GM12875 (cell line): ENCODE results near the gene NAPB.

Experiments used
- H3K4me3 ChIP-seq: one replicate; pipeline ENCODE4 v1.5.1; 2011; ENCODE audit warnings: low read depth, low read length, control low read depth
- CTCF ChIP-seq: IDR thresholded peaks from 2 replicates; pipeline ENCODE4 v1.5.1; 2011; ENCODE audit warnings: low read depth, mild to moderate bottlenecking, control low read depth, inconsistent platforms, low read length, moderate library complexity, borderline replicate concordance; ENCODE audit not compliant: insufficient read depth

NAPB gene

DNA sequence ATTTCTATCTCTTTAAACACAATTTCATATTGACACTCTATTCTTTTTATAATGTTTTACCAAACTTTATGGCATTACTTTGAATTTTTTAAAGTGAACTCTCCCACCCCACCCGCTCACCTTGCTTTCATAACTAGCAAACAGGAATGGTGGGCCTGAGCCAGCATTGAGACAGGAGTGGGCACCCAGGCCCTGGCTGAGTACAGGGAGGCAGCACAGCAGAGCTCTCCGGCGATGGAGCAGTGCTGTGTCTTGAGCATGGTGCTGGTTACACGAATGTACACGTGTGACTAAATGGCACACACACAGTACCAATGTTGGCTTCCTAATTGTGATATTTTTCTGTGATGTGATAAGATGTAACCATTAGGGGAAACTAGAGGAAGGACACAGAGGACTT lies 26.9 kb upstream of the NAPB start:
- H3K4me3 ChIP-seq = no peak overlapping the region
- TF ChIP-seq CTCF = no peak

DNA sequence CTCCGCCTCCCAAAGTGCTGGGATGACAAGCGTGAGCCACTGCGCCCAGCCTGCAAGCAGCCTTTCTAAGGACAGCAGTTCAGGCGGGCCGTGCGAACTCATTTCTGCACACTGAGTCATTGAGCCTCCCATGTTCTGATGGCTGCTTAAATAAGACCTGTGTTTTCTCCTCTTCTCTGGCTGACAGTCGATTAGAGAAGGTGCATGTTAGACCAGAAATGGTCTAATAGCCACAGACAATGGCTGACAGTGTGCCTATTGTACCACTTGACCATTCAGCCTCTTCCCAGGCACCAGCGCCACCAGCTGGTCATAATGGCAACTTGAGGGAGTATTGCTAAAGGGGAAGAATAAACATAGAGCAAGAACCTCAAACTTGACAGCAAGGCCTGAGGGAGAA lies 25.2 kb upstream of the NAPB start:
- no peak overlapping the region for H3K4me3 ChIP-seq
- peak; percentile 60 for TF ChIP-seq CTCF

DNA sequence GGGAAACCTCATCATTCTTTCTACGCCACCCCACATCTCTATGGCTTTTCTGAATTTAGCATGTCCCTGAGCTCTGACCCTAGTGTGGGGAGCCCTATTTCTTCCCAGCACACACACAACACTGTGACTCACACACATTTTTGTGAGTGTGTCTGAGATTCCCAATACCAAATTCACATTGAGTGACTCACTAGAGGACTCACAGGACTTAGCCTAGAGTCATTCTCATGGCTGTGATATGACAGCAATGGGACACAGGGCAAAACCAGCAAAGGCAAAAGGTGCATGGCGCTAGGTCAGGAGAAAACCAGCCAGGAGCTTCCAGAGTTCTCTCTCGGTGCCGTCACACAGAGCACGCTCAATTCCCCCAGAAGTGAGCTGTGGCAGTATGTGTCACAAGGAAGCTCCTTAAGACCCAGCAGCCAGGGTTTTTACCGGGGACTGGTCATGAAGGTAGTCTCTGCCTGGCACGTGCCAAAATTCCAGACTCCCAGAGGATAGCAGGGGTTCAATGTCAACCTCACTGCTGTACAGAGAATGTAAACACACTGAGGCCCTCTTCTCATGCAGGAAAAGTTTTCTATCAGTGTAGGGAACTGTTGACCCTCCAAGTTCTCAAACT lies 24.4 kb upstream of the NAPB start:
- TF ChIP-seq CTCF = no peak

GRCh38 chr20:23444859-23445258 lies 23.6 kb upstream of the NAPB start:
- H3K4me3 ChIP-seq = no peak overlapping the region
- TF ChIP-seq CTCF = no peak

More for the DNA sequence above, 24.4 kb upstream of the NAPB start:
- no peak overlapping the region for H3K4me3 ChIP-seq

DNA sequence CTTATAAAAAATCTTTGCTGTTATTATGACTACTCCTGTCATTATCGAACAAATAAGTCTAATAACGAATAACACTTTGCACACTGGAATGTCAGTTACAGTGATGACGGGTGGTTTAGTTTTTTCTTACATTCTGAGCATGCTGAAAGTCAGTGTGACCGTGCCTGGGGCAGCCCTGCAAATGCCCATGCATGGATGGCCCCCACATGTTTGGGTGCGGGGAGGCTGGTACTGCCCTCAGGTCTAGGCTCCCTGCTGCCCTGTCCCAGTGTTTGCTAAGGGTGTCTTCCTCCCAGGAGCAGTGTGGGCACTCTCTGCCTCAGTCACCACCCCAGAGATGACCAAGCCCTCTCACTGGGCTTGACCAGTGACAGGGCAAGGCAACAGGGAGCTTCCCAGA lies 21.1 kb upstream of the NAPB start:
- TF ChIP-seq CTCF = no peak
- no peak overlapping the region for H3K4me3 ChIP-seq

- peak; percentile 84 for TF ChIP-seq CTCF
- H3K4me3 ChIP-seq = no peak overlapping the region
Measured at GRCh38 chr20:23441850-23442313, 20.6 kb upstream of the NAPB start.

DNA sequence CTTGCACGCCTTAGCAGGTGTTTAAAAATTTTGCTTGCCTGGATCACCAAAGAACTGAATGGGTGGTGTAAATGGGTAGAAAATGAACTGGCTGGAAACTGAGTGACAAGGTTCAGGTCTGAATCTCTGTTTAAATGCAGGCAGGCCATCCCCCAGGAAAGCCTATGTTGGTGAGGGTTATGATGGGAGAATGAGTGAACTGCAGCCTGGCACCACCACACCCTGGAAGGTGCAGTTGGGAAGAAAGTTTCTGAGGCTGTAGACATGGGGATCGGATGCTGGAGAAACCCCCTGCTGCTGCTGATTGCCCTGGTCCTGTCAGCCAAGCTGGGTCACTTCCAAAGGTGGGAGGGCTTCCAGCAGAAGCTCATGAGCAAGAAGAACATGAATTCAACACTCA lies 18.7 kb upstream of the NAPB start:
- no peak overlapping the region for H3K4me3 ChIP-seq
- no peak for TF ChIP-seq CTCF
